Peyer's patch (tissue), 4 donors: ENCODE measurements around the gene MGA.

Source experiments
- CTCF ChIP-seq, 6 experiments: fragments of 450-650 bp in 4 of 6; fragments of 200-600 bp in 2 of 6; sonication (generic) in 1 of 6; IDR thresholded peaks; one replicate each; pipeline ENCODE4 v1.5.1; 2017 to 2019; ENCODE audit warnings: antibody characterized with exemption in 6 of 6, mild to moderate bottlenecking in 3 of 6, moderate library complexity in 1 of 6
- POLR2A ChIP-seq, 2 donors: fragments of 450-650 bp; IDR thresholded peaks; one replicate each; pipeline ENCODE4 v1.5.1; 2017; ENCODE audit warnings: antibody characterized with exemption in 2 of 2, mild to moderate bottlenecking in 2 of 2, moderate library complexity in 2 of 2

- TF ChIP-seq CTCF (IDR thresholded peaks at IDR 0.05): no peak
- TF ChIP-seq POLR2A (IDR thresholded peaks at IDR 0.05): no peak
Measured at GRCh38 chr15:41727143-41727542, 66.9 kb downstream of the MGA start.
